ENCODE measurements around the gene HMGB2. TPM values are rescaled to one million over a fixed set of nuclear protein-coding genes. Genes with fewer than 3 reads are reported as not detected.

The HMGB2 gene
- 163 TPM for total RNA-seq (2013)
- polyA plus RNA-seq (100 to 1,000 TPM; 129 to 299 (median 248) TPM), polyA minus RNA-seq (31.0 and 60.6 TPM in 2 replicates), total RNA-seq (16.8 to 175 (median 131) reads per million in 11 experiments)

DNA sequence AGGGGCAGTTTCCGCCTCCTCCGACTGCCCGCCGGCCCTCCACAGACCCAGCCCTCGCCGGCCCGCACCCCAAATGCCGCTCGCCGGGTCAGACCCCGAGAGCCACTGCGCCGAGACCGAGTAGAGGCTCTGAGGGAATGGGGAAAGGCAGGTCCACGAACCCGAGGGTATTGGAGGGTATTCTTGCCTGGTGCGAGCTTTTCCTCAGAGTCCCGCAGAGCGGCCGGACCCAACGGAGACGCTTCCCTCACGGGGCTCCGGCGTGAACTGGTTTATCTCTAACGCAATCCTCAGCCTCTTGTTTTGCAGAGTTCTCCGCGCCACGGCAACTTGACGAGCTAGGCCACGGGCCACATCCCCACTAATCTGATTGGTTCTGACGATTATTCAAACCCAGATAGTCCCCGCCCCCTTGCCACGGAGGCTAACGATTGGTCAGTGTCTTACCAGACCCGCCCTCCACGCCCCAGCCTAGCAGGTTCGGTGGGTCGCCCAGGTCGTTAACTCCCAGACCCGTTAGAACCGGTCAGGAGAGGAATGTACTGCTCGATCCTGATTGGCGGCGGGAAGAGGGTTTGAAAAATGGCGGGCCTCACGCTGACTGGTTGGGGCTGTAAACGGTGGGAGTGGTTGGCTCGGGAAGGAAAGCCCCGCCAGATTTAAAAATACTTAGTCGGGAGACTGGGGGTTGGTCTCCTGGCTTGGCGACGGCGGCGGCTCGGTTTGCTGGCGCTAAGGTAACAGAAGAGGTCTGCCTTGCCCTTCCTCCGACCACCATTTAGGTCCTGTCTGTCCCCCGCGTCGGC lies at the start of gene HMGB2:
Gene HMGB2 (minus strand): TSS at position 274 of the 806 bp plus-strand sequence. CDS start 709 bp downstream, outside the sequence.
- H3K27ac ChIP-seq (ENCODE audit: low read depth in 1 of 2, low read length in 2 of 2) = peak within 1 kb of the TSS; percentile 94 to 97
- Mint-ChIP-seq H3K27ac (peak within 1 kb of the TSS; percentile 93 to 98 (median 96)), H3K4me3 (peak within 1 kb of the TSS; percentile 97 to 98), H3K36me3 (peaks cover 10 to 27% of the 10 kb centered on the region in 2 donors), H3K27me3 (ENCODE audit: low read depth in 3 of 3) (peaks cover 0 to 4% (median 1%) of the 10 kb centered on the region in 3 donors), H3K4me1 (peaks cover 35% of the 10 kb centered on the region), H3K9me3 (no peaks in the 10 kb centered on the region)
- H3K27me3 ChIP-seq (ENCODE audit: control insufficient read depth in 2 of 2, insufficient read depth in 2 of 2, low read length in 2 of 2) = no peaks in the 10 kb centered on the region
- peaks cover 40% of the 10 kb centered on the region for H4K20me1 ChIP-seq (ENCODE audit: insufficient read depth, low read length)
- peak within 1 kb of the TSS; percentile 92 for H3K9ac ChIP-seq (ENCODE audit: insufficient read depth, low read length, poor library complexity, severe bottlenecking)
- TF ChIP-seq, protein P1, sequence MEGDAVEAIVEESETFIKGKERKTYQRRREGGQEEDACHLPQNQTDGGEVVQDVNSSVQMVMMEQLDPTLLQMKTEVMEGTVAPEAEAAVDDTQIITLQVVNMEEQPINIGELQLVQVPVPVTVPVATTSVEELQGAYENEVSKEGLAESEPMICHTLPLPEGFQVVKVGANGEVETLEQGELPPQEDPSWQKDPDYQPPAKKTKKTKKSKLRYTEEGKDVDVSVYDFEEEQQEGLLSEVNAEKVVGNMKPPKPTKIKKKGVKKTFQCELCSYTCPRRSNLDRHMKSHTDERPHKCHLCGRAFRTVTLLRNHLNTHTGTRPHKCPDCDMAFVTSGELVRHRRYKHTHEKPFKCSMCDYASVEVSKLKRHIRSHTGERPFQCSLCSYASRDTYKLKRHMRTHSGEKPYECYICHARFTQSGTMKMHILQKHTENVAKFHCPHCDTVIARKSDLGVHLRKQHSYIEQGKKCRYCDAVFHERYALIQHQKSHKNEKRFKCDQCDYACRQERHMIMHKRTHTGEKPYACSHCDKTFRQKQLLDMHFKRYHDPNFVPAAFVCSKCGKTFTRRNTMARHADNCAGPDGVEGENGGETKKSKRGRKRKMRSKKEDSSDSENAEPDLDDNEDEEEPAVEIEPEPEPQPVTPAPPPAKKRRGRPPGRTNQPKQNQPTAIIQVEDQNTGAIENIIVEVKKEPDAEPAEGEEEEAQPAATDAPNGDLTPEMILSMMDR (IDR thresholded peaks at IDR 0.05) = no peak
- peak within 1 kb of the TSS; percentile 96 for H2AFZ ChIP-seq (ENCODE audit: insufficient read depth, low read depth, low read length, poor library complexity, severe bottlenecking)
- DNase-seq = peak; percentile 100
- H3K4me3 ChIP-seq (replicated peaks in 1 of 3; ENCODE audit: low read depth in 2 of 3, low read length in 3 of 3) = peak within 1 kb of the TSS; percentile 86 to 100 (median 98)
- under 1% methylated on average over 57 of the region's 61 CpGs for WGBS (ENCODE audit: insufficient coverage)
- no peaks in the 10 kb centered on the region for H3K9me3 ChIP-seq (replicated peaks in 1 of 2; ENCODE audit: control insufficient read depth in 1 of 2, insufficient read depth in 1 of 2, low read length in 2 of 2)
- intact Hi-C loops (cut with micrococcal nuclease) = loop anchor here (1.0 to 10.0 kb wide), 4 partner anchors 36 to 161 kb away; partner anchors contain the start of gene SAP30 (in 2 of the 2)
- peaks cover 79% of the 10 kb centered on the region for H3K79me2 ChIP-seq (ENCODE audit: insufficient read depth, low read length)
- peaks cover 22% of the 10 kb centered on the region in 2 donors for H3K36me3 ChIP-seq (replicated peaks in 1 of 2; ENCODE audit: control insufficient read depth in 1 of 2, insufficient read depth in 2 of 2, low read length in 2 of 2)
- peaks cover 27 to 46% of the 10 kb centered on the region in 2 donors for H3K4me1 ChIP-seq (ENCODE audit: control insufficient read depth in 1 of 2, insufficient read depth in 2 of 2, low read length in 2 of 2)
- peak within 1 kb of the TSS; percentile 96 for H3K4me2 ChIP-seq (replicated peaks; ENCODE audit: extremely low read depth, low read length, poor library complexity, severe bottlenecking)

DNA sequence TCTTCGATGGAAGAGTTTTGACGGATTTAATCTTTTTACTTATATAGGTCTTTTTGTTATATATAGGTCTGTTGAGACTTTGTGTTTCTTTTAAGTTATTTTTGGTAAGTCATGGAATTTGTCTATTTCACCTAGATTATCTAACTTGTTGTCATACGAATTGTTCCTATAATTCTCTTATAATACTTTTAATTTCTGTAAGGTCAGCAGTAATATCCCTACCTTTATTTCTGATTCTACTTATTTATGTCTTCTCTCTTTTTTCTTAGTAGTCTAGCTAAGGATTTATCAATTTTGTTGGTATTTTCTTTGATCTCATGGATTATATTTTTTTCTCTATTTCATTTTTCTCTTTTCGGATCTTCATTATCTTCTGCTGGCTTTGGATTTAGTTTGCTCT lies 48.2 kb upstream of the HMGB2 start:
- no peaks in the 10 kb centered on the region for H3K9me3 ChIP-seq (replicated peaks in 1 of 2; ENCODE audit: control insufficient read depth in 1 of 2, insufficient read depth in 1 of 2, low read length in 2 of 2)
- H3K9me3 Mint-ChIP-seq = no peaks in the 10 kb centered on the region
- H3K4me3 Mint-ChIP-seq = no peak overlapping the region
- WGBS (ENCODE audit: insufficient coverage) = no CpG with 5 or more reads among the region's 4 CpGs
- intact Hi-C loops (cut with micrococcal nuclease) = no loop called here
- H3K27ac Mint-ChIP-seq = no peak overlapping the region
- H3K4me3 ChIP-seq (replicated peaks in 1 of 3; ENCODE audit: low read depth in 2 of 3, low read length in 3 of 3) = no peak overlapping the region
- H3K36me3 ChIP-seq (replicated peaks in 1 of 2; ENCODE audit: control insufficient read depth in 1 of 2, insufficient read depth in 2 of 2, low read length in 2 of 2) = peaks cover 17 to 24% of the 10 kb centered on the region in 2 donors
- no peak overlapping the region for H3K27ac ChIP-seq (ENCODE audit: low read depth in 1 of 2, low read length in 2 of 2)
- no peak overlapping the region for H3K4me2 ChIP-seq (replicated peaks; ENCODE audit: extremely low read depth, low read length, poor library complexity, severe bottlenecking)
- peaks cover 10 to 23% of the 10 kb centered on the region in 2 donors for H3K36me3 Mint-ChIP-seq
- H3K27me3 ChIP-seq (ENCODE audit: control insufficient read depth in 2 of 2, insufficient read depth in 2 of 2, low read length in 2 of 2) = no peaks in the 10 kb centered on the region
- H3K79me2 ChIP-seq (ENCODE audit: insufficient read depth, low read length) = peaks cover 5% of the 10 kb centered on the region
- H4K20me1 ChIP-seq (ENCODE audit: insufficient read depth, low read length) = peaks cover 11% of the 10 kb centered on the region
- no peaks in the 10 kb centered on the region for H3K27me3 Mint-ChIP-seq (ENCODE audit: low read depth in 3 of 3)
- DNase-seq = no peak
- TF ChIP-seq, protein P1 (IDR thresholded peaks at IDR 0.05) = no peak
- H3K4me1 ChIP-seq (ENCODE audit: control insufficient read depth in 1 of 2, insufficient read depth in 2 of 2, low read length in 2 of 2) = peaks cover 0 to 12% of the 10 kb centered on the region in 2 donors
- no peak overlapping the region for H3K9ac ChIP-seq (ENCODE audit: insufficient read depth, low read length, poor library complexity, severe bottlenecking)
- H2AFZ ChIP-seq (ENCODE audit: insufficient read depth, low read depth, low read length, poor library complexity, severe bottlenecking) = no peak overlapping the region
- H3K4me1 Mint-ChIP-seq = peaks cover 14% of the 10 kb centered on the region
